Ovary (tissue), 3 donors: ENCODE data around the gene ZNF148.

Experiments used
- EP300 ChIP-seq: sonication (generic); formaldehyde crosslinking; IDR thresholded peaks from one replicate; pipeline ENCODE4 v1.6.1; 2017; ENCODE audit warnings: antibody characterized with exemption
- TF ChIP-seq, protein P1 (sequence below), 3 donors: fragments of 450-650 bp in 2 of 3; fragments of 200-600 bp in 1 of 3; IDR thresholded peaks; one replicate each; pipeline versions ENCODE4 v1.5.1 to v1.8.0; 2016 to 2022; ENCODE audit warnings: antibody characterized with exemption in 3 of 3, mild to moderate bottlenecking in 1 of 3
- donor health status: DM: no; HTN: no; CAD: no.

DNA sequence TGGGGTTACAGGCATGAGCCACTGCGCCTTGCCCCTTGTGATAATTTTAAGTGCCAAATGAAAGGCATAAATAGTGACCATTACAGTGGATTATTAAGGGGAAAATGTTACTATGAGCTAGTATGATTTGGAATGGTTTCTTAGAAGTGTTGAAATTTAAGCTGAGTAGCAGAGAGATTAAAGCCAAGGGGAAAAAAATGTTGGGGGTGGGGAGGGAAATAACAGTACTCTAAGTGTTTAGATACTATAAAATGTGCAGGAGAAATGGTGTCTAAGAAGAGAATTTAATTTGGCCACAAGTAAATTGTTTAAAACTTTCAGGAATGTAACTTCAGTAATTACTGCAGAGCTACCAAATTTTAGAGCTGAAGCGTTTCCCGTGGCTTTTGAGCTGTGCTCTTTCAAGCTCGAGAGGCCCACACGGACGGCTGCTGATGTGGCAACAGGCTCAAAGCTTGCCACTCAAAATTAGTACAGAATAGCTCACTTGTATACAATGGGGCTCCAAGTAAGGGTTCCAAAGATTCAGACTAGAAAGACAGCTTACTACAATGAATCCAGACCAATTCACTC, 138.7 kb downstream of the ZNF148 start:
- TF ChIP-seq, protein P1, sequence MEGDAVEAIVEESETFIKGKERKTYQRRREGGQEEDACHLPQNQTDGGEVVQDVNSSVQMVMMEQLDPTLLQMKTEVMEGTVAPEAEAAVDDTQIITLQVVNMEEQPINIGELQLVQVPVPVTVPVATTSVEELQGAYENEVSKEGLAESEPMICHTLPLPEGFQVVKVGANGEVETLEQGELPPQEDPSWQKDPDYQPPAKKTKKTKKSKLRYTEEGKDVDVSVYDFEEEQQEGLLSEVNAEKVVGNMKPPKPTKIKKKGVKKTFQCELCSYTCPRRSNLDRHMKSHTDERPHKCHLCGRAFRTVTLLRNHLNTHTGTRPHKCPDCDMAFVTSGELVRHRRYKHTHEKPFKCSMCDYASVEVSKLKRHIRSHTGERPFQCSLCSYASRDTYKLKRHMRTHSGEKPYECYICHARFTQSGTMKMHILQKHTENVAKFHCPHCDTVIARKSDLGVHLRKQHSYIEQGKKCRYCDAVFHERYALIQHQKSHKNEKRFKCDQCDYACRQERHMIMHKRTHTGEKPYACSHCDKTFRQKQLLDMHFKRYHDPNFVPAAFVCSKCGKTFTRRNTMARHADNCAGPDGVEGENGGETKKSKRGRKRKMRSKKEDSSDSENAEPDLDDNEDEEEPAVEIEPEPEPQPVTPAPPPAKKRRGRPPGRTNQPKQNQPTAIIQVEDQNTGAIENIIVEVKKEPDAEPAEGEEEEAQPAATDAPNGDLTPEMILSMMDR (IDR thresholded peaks at IDR 0.05), result no peak
- TF ChIP-seq EP300, result no peak
